HL-60 (cell line): ENCODE data around the gene GUCY1A1.

ENCODE experiments used
- DNase-seq, 2 experiments: peaks; one replicate each; pipeline ENCODE4 v3.0.0-alpha.2; 2010 to 2020; ENCODE audit warnings: low read depth in 1 of 2, low spot score in 1 of 2
- H3K27ac ChIP-seq: fragments of 250-450 bp; sonication (Bioruptor Pico); replicated peaks from 2 replicates; pipeline ENCODE4 v1.5.1; 2020; ENCODE audit warnings: mild to moderate bottlenecking, moderate library complexity
- H3K27me3 ChIP-seq: fragments of 250-450 bp; sonication (Bioruptor Pico); 2 replicates; pipeline ENCODE4 v1.5.1; 2021; ENCODE audit warnings: mild to moderate bottlenecking, moderate library complexity; ENCODE audit not compliant: insufficient read depth, poor library complexity, severe bottlenecking
- H3K4me3 ChIP-seq: replicated peaks from 2 replicates; pipeline ENCODE4 v1.5.1; 2011; ENCODE audit warnings: mild to moderate bottlenecking, control low read depth, low read length; ENCODE audit not compliant: insufficient read depth
- GABPA ChIP-seq: IDR thresholded peaks from 2 replicates; pipeline ENCODE4 v1.6.1; 2012; ENCODE audit warnings: low read depth
- POLR2AphosphoS5 ChIP-seq: IDR thresholded peaks from 2 replicates; pipeline ENCODE4 v1.6.1; 2012; ENCODE audit warnings: low read depth
- SPI1 ChIP-seq: IDR thresholded peaks from 2 replicates; pipeline ENCODE4 v1.6.1; 2012; ENCODE audit warnings: low read depth, mild to moderate bottlenecking, borderline replicate concordance
- TF ChIP-seq, protein P1 (sequence below): IDR thresholded peaks from 2 replicates; pipeline ENCODE4 v1.6.1; 2012; ENCODE audit warnings: low read depth; ENCODE audit not compliant: insufficient replicate concordance
- TF ChIP-seq, protein P2 (sequence below): IDR thresholded peaks from one replicate; pipeline ENCODE4 v1.5.1; 2011; ENCODE audit warnings: low read length, control low read depth, inconsistent platforms; ENCODE audit not compliant: insufficient read depth

Gene GUCY1A1

DNA sequence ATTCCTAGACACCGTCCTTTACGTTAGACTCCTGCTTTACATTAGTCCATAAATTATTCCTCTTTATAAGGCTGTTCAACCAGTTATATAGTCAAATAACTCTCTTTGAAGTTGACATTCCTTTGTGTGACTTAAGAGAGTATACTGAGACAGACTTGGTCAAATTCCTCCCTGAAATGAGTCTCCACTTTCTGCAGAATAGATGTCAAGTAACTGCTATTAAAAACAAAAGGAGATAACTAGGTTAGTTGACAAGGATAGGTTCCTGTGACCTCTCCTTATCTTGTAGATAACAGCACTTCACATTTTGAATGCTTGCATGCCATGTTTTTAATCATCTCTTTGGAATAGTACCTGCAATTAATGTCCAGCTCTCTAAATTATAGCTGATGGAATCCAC lies 5.7 kb downstream of the GUCY1A1 start:
- no peak overlapping the region for H3K27ac ChIP-seq
- DNase-seq = no peak
- TF ChIP-seq SPI1 (no peak), GABPA (no peak), POLR2AphosphoS5 (no peak)
- TF ChIP-seq, protein P1, sequence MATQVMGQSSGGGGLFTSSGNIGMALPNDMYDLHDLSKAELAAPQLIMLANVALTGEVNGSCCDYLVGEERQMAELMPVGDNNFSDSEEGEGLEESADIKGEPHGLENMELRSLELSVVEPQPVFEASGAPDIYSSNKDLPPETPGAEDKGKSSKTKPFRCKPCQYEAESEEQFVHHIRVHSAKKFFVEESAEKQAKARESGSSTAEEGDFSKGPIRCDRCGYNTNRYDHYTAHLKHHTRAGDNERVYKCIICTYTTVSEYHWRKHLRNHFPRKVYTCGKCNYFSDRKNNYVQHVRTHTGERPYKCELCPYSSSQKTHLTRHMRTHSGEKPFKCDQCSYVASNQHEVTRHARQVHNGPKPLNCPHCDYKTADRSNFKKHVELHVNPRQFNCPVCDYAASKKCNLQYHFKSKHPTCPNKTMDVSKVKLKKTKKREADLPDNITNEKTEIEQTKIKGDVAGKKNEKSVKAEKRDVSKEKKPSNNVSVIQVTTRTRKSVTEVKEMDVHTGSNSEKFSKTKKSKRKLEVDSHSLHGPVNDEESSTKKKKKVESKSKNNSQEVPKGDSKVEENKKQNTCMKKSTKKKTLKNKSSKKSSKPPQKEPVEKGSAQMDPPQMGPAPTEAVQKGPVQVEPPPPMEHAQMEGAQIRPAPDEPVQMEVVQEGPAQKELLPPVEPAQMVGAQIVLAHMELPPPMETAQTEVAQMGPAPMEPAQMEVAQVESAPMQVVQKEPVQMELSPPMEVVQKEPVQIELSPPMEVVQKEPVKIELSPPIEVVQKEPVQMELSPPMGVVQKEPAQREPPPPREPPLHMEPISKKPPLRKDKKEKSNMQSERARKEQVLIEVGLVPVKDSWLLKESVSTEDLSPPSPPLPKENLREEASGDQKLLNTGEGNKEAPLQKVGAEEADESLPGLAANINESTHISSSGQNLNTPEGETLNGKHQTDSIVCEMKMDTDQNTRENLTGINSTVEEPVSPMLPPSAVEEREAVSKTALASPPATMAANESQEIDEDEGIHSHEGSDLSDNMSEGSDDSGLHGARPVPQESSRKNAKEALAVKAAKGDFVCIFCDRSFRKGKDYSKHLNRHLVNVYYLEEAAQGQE = no peak
- TF ChIP-seq, protein P2, sequence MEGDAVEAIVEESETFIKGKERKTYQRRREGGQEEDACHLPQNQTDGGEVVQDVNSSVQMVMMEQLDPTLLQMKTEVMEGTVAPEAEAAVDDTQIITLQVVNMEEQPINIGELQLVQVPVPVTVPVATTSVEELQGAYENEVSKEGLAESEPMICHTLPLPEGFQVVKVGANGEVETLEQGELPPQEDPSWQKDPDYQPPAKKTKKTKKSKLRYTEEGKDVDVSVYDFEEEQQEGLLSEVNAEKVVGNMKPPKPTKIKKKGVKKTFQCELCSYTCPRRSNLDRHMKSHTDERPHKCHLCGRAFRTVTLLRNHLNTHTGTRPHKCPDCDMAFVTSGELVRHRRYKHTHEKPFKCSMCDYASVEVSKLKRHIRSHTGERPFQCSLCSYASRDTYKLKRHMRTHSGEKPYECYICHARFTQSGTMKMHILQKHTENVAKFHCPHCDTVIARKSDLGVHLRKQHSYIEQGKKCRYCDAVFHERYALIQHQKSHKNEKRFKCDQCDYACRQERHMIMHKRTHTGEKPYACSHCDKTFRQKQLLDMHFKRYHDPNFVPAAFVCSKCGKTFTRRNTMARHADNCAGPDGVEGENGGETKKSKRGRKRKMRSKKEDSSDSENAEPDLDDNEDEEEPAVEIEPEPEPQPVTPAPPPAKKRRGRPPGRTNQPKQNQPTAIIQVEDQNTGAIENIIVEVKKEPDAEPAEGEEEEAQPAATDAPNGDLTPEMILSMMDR = no peak
- no peak overlapping the region for H3K4me3 ChIP-seq
- peaks cover 20% of the 10 kb centered on the region for H3K27me3 ChIP-seq

DNA sequence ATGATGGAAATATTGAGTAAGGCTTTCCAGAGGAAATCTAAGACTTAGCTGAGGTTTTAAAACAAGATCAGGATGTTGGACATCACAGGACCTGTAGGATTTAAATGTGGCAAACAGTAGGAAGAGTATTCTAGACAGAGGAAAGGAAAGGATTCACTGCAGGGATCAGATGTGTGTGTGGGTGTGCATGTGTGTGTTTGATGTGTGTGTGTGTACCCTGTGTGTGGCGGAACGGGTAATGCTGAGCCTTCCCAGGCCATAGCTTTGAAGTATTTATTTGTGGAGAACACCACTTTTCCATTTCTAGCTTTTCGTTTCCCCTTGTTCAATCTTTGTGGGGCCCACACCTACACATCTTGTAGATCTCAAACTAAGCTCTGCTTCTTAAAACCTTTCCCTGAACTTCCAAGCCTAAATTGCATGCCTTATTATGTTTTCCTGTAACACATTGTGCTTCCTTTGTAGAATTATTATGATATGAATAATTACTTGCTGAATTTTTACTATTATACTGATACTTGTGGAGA lies 6.9 kb downstream of the GUCY1A1 start:
- Histone ChIP-seq H3K27me3 (peaks cover 12% of the 10 kb centered on the region), H3K4me3 (no peak overlapping the region), H3K27ac (no peak overlapping the region)
- TF ChIP-seq SPI1 = no peak
- TF ChIP-seq GABPA = no peak
- DNase-seq = no peak

DNA sequence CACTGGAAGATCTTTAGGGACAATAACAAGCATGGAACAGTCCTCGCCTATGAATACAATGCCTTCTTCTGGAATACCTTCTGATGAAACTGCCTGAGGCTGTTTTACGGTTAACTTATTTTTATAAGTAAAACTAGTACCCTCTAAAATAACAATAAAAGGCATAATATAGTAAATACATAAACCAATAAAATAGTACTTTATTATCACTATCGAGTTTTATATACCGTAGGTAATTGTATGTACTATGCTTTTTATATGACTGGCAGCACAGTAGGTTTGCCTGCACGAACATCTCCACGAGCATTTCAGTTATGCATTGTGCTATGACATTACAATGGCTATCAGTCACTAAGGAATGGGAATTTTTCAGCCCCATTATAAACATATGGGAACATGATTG lies 8.0 kb downstream of the GUCY1A1 start:
- no peak overlapping the region for H3K4me3 ChIP-seq
- no peak for DNase-seq
- TF ChIP-seq POLR2AphosphoS5 (no peak), SPI1 (no peak), GABPA (no peak)
- TF ChIP-seq, protein P1 = no peak
- H3K27me3 ChIP-seq = peaks cover 7% of the 10 kb centered on the region
- no peak overlapping the region for H3K27ac ChIP-seq

DNA sequence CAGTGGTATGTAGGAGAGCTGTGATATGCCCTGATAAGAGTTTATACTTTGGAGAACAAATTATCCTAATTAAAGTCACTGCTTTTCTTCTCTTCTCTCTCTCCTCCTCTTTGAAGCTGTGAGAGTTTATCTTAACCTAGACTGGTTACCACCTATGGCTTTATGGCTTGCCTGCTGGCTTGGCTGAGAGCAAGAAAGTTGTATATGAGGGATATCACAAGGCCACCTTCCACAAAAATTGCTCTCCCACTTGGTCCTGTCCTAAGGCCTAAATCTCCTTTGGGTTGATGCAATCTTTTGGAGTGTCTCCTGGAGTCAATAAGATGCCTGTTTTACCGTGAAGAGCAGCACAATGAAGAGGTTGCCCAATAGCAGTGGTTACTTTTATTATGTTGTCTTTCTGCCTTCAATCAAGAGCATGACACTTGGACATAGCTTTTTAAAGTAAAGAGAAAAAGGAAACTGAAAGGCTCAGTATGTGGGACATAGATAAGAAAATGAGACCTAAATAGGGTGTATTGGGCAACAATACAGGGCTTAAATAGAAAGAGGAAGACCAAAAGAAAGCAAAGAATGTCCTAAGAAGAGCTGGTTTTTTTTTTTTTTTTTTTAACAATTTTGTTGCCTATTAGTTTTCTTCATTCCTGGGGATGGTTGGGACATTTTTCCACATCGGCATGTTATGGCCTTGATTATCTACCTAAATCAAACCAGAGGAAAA lies 9.2 kb downstream of the GUCY1A1 start:
- peak; percentile 4 to 52 for DNase-seq
- Histone ChIP-seq H3K4me3 (no peak overlapping the region), H3K27me3 (no peaks in the 10 kb centered on the region), H3K27ac (no peak overlapping the region)
- TF ChIP-seq, protein P2 = no peak
- TF ChIP-seq POLR2AphosphoS5 (no peak), GABPA (no peak), SPI1 (peak; percentile 56; the same call in 1 of the 2 replicates)
- TF ChIP-seq, protein P1 = no peak
